GM23338 (cell line): ENCODE measurements around the gene PLCG2. TPM values are rescaled to one million over a fixed set of nuclear protein-coding genes. Genes with fewer than 3 reads are reported as not detected.

Experiments
- ATAC-seq: fragments of 200-7000 bp; cut with Tn5 transposase; 3 replicates; pipeline ENCODE4 v1.9.1; 2020
- DNase-seq: peaks from one replicate; pipeline ENCODE4 v3.0.0-alpha.2; 2015; ENCODE audit warnings: low spot score
- H2AFZ ChIP-seq: fragments of 200-600 bp; sonication (generic); 2 replicates; pipeline ENCODE4 v1.8.0; 2016; ENCODE audit warnings: antibody characterized with exemption, mild to moderate bottlenecking, moderate library complexity
- H3F3A ChIP-seq: fragments of 200-600 bp; sonication (generic); replicated peaks from 2 replicates; pipeline ENCODE4 v1.8.0; 2017; ENCODE audit warnings: antibody characterized with exemption, mixed run types, low read depth
- H3K27ac ChIP-seq: fragments of 200-600 bp; sonication (generic); 2 replicates; pipeline ENCODE4 v1.6.1; 2016; ENCODE audit warnings: low read depth
- H3K27me3 ChIP-seq: fragments of 200-600 bp; sonication (generic); 2 replicates; pipeline ENCODE4 v1.8.0; 2016; ENCODE audit warnings: mild to moderate bottlenecking, mixed run types, moderate library complexity; ENCODE audit not compliant: insufficient read depth
- H3K36me3 ChIP-seq: fragments of 200-600 bp; sonication (generic); 2 replicates; pipeline ENCODE4 v1.8.0; 2016; ENCODE audit warnings: mild to moderate bottlenecking; ENCODE audit not compliant: insufficient read depth
- H3K4me1 ChIP-seq: fragments of 200-600 bp; sonication (generic); 2 replicates; pipeline ENCODE4 v1.8.0; 2016; ENCODE audit warnings: mild to moderate bottlenecking, moderate library complexity; ENCODE audit not compliant: insufficient read depth
- H3K4me2 ChIP-seq: fragments of 200-600 bp; sonication (generic); 2 replicates; pipeline ENCODE4 v1.7.1; 2017; ENCODE audit warnings: mixed run types
- H3K4me3 ChIP-seq: fragments of 200-600 bp; sonication (generic); 2 replicates; pipeline ENCODE4 v1.6.1; 2016; ENCODE audit warnings: mixed run types
- H3K79me2 ChIP-seq: fragments of 200-600 bp; sonication (generic); replicated peaks from 2 replicates; pipeline ENCODE4 v1.8.0; 2017; ENCODE audit warnings: mild to moderate bottlenecking; ENCODE audit not compliant: insufficient read depth
- H3K9me2 ChIP-seq: fragments of 200-600 bp; sonication (generic); 2 replicates; pipeline ENCODE4 v1.8.0; 2017; ENCODE audit not compliant: insufficient read depth
- H4K20me1 ChIP-seq: fragments of 200-600 bp; sonication (generic); replicated peaks from 2 replicates; pipeline ENCODE4 v1.8.0; 2017; ENCODE audit warnings: mild to moderate bottlenecking; ENCODE audit not compliant: insufficient read depth
- H3K27ac Mint-ChIP-seq: 2 replicates; pipeline ENCODE4 v1.8.0; 2020; ENCODE audit warnings: inconsistent platforms, mild to moderate bottlenecking, moderate library complexity, mixed read lengths
- H3K27me3 Mint-ChIP-seq: 3 replicates; pipeline ENCODE4 v1.8.0; 2022; ENCODE audit warnings: low read depth, mild to moderate bottlenecking, moderate library complexity, mixed read lengths, inconsistent platforms; ENCODE audit not compliant: insufficient read depth, poor library complexity
- H3K36me3 Mint-ChIP-seq: 3 replicates; pipeline ENCODE4 v1.8.0; 2021; ENCODE audit warnings: low read depth, mild to moderate bottlenecking, inconsistent platforms, moderate library complexity, mixed read lengths
- H3K4me1 Mint-ChIP-seq: 3 replicates; pipeline ENCODE4 v1.8.0; 2020; ENCODE audit warnings: mild to moderate bottlenecking, inconsistent platforms, mixed read lengths
- H3K4me3 Mint-ChIP-seq: 3 replicates; pipeline ENCODE4 v1.8.0; 2021; ENCODE audit warnings: moderate library complexity, mild to moderate bottlenecking, inconsistent platforms, mixed read lengths
- H3K9me3 Mint-ChIP-seq: 3 replicates; pipeline ENCODE4 v1.8.0; 2020; ENCODE audit warnings: moderate library complexity, mild to moderate bottlenecking, inconsistent platforms, mixed read lengths
- CREB1 ChIP-seq: fragments of 250-450 bp; sonication (Bioruptor Pico); IDR thresholded peaks from 2 replicates; pipeline ENCODE4 v1.5.0; 2020; ENCODE audit warnings: low read depth, mild to moderate bottlenecking, moderate library complexity
- EZH2 ChIP-seq: fragments of 200-600 bp; sonication (generic); IDR thresholded peaks from one replicate; pipeline ENCODE4 v1.8.0; 2017; ENCODE audit warnings: antibody characterized with exemption, mild to moderate bottlenecking, low read depth; ENCODE audit not compliant: unreplicated experiment
- EZH2phosphoT487 ChIP-seq: fragments of 200-600 bp; sonication (generic); IDR thresholded peaks from one replicate; pipeline ENCODE4 v1.8.1; 2018; ENCODE audit warnings: antibody characterized with exemption; ENCODE audit not compliant: unreplicated experiment
- JUNB ChIP-seq: IDR thresholded peaks from one replicate; pipeline ENCODE4 v1.6.1; 2016; ENCODE audit warnings: antibody characterized with exemption; ENCODE audit not compliant: unreplicated experiment
- NANOG ChIP-seq: IDR thresholded peaks from 2 replicates; pipeline ENCODE4 v1.6.1; 2016; ENCODE audit warnings: antibody characterized with exemption, borderline replicate concordance
- POLR2AphosphoS5 ChIP-seq: IDR thresholded peaks from 2 replicates; pipeline ENCODE4 v1.6.1; 2016; ENCODE audit warnings: antibody characterized with exemption, low read depth
- REST ChIP-seq: IDR thresholded peaks from one replicate; pipeline ENCODE4 v1.6.1; 2018; ENCODE audit warnings: antibody characterized with exemption; ENCODE audit not compliant: unreplicated experiment
- STAT1 ChIP-seq: IDR thresholded peaks from one replicate; pipeline ENCODE4 v1.6.1; 2016; ENCODE audit warnings: antibody characterized with exemption; ENCODE audit not compliant: unreplicated experiment
- ZNF114 ChIP-seq: fragments of 250-450 bp; sonication (Bioruptor Pico); IDR thresholded peaks from 2 replicates; pipeline ENCODE4 v1.5.0; 2020; ENCODE audit warnings: mild to moderate bottlenecking, moderate library complexity
- ZNF331 ChIP-seq: fragments of 250-450 bp; sonication (Bioruptor Pico); IDR thresholded peaks from 2 replicates; pipeline ENCODE4 v1.5.0; 2020; ENCODE audit warnings: low read depth, mild to moderate bottlenecking, moderate library complexity
- ZNF462 ChIP-seq: fragments of 250-450 bp; sonication (Bioruptor Pico); IDR thresholded peaks from 2 replicates; pipeline ENCODE4 v1.5.0; 2020; ENCODE audit warnings: mild to moderate bottlenecking, moderate library complexity
- polyA plus RNA-seq: library from polyadenylated mRNA; unstranded; fragments of >200 nt; fragmentation: Nextera tagmentation; extraction: Ambion mirVana; gene quantifications from 2 replicates; pipeline ENCODE4 v1.2.1, GENCODE V29; 2016
- total RNA-seq: library from RNA; depleted of rRNA; stranded (reverse); fragments of >200 nt; shearing (Covaris generic); gene quantifications from 2 replicates; pipeline ENCODE4 v1.2.3, GENCODE V29; 2014
- TF ChIP-seq, protein P1 (sequence below): IDR thresholded peaks from 2 replicates; pipeline ENCODE4 v1.6.1; 2016; ENCODE audit warnings: antibody characterized with exemption
- TF ChIP-seq, protein P2 (sequence below), 2 experiments: fragments of 200-600 bp in 1 of 2; sonication (generic) in 1 of 2; conservative IDR thresholded peaks; 2 replicates each; pipeline versions ENCODE4 v1.5.1 to v1.6.1; 2016 to 2017; ENCODE audit warnings: antibody characterized with exemption in 2 of 2, low read depth in 2 of 2, mild to moderate bottlenecking in 2 of 2, moderate library complexity in 1 of 2

PLCG2 gene
- total and polyA plus RNA-seq, 2 experiments from 2014 or later, result 2.4 to 5.9 TPM

- H3K27me3 ChIP-seq, result no peaks in the 10 kb centered on the region
- H3K4me2 ChIP-seq, result no peak overlapping the region
- H3K9me2 ChIP-seq, result no peaks in the 10 kb centered on the region
- ATAC-seq (no peak), DNase-seq (no peak)
- H3K27ac Mint-ChIP-seq, result no peak overlapping the region
- H3F3A ChIP-seq, result no peaks in the 10 kb centered on the region
- TF ChIP-seq ZNF114, result no peak
- TF ChIP-seq POLR2AphosphoS5, result no peak
- no peak for TF ChIP-seq EZH2
- TF ChIP-seq, protein P1, sequence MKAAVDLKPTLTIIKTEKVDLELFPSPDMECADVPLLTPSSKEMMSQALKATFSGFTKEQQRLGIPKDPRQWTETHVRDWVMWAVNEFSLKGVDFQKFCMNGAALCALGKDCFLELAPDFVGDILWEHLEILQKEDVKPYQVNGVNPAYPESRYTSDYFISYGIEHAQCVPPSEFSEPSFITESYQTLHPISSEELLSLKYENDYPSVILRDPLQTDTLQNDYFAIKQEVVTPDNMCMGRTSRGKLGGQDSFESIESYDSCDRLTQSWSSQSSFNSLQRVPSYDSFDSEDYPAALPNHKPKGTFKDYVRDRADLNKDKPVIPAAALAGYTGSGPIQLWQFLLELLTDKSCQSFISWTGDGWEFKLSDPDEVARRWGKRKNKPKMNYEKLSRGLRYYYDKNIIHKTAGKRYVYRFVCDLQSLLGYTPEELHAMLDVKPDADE, result no peak
- TF ChIP-seq STAT1, result no peak
- no peak for TF ChIP-seq CREB1 (CRISPR knock-in tag)
- TF ChIP-seq ZNF462 (CRISPR knock-in tag), result no peak
- TF ChIP-seq EZH2phosphoT487, result no peak
- TF ChIP-seq ZNF331 (CRISPR knock-in tag), result no peak
- no peak for TF ChIP-seq NANOG
- no peak for TF ChIP-seq REST
- TF ChIP-seq, protein P2, sequence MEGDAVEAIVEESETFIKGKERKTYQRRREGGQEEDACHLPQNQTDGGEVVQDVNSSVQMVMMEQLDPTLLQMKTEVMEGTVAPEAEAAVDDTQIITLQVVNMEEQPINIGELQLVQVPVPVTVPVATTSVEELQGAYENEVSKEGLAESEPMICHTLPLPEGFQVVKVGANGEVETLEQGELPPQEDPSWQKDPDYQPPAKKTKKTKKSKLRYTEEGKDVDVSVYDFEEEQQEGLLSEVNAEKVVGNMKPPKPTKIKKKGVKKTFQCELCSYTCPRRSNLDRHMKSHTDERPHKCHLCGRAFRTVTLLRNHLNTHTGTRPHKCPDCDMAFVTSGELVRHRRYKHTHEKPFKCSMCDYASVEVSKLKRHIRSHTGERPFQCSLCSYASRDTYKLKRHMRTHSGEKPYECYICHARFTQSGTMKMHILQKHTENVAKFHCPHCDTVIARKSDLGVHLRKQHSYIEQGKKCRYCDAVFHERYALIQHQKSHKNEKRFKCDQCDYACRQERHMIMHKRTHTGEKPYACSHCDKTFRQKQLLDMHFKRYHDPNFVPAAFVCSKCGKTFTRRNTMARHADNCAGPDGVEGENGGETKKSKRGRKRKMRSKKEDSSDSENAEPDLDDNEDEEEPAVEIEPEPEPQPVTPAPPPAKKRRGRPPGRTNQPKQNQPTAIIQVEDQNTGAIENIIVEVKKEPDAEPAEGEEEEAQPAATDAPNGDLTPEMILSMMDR (conservative IDR thresholded peaks at IDR 0.05; ENCODE audit: low read depth in 2 of 2), result no peak
- TF ChIP-seq JUNB, result no peak
- H3K4me3 Mint-ChIP-seq, result no peak overlapping the region
- no peak overlapping the region for H3K27ac ChIP-seq
- peaks cover 3% of the 10 kb centered on the region; the same call in 2 of the 3 replicates for H3K36me3 Mint-ChIP-seq
- H3K4me1 ChIP-seq, result no peaks in the 10 kb centered on the region
- no peaks in the 10 kb centered on the region for H4K20me1 ChIP-seq
- H3K36me3 ChIP-seq, result no peaks in the 10 kb centered on the region
- H3K27me3 Mint-ChIP-seq, result peaks cover 3% of the 10 kb centered on the region
- no peak overlapping the region for H3K4me3 ChIP-seq
- H3K4me1 Mint-ChIP-seq, result peaks cover 3% of the 10 kb centered on the region
- H2AFZ ChIP-seq, result no peak overlapping the region
- H3K79me2 ChIP-seq, result no peaks in the 10 kb centered on the region
- 0 out of 3 replicates have a peak, but pooled peaks cover 3% of the 10 kb centered on the region for H3K9me3 Mint-ChIP-seq
These were observed 128.6 kb downstream of the PLCG2 start for GRCh38 chr16:81907681-81908080.
